ENCODE measurements around the gene NOTO.

DNA sequence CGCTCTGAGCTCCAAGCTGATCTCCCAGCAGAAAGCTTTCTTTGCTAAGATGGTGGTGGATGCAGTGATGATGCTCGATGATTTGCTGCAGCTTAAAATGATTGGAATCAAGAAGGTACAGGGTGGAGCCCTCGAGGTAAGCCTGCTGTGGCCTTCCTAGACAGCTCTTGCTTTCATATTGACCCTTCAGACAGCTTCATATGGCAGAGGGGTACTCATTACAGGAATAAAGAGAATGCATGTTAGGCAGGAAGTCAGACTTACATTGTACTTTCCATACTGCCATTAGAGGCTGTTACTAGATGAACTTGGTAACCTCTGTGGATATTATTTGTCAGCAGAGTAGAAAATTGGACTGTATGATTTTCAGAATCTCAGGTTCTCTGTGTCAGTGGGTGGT, 42.2 kb downstream of the NOTO start:
- TF ChIP-seq, protein P1, sequence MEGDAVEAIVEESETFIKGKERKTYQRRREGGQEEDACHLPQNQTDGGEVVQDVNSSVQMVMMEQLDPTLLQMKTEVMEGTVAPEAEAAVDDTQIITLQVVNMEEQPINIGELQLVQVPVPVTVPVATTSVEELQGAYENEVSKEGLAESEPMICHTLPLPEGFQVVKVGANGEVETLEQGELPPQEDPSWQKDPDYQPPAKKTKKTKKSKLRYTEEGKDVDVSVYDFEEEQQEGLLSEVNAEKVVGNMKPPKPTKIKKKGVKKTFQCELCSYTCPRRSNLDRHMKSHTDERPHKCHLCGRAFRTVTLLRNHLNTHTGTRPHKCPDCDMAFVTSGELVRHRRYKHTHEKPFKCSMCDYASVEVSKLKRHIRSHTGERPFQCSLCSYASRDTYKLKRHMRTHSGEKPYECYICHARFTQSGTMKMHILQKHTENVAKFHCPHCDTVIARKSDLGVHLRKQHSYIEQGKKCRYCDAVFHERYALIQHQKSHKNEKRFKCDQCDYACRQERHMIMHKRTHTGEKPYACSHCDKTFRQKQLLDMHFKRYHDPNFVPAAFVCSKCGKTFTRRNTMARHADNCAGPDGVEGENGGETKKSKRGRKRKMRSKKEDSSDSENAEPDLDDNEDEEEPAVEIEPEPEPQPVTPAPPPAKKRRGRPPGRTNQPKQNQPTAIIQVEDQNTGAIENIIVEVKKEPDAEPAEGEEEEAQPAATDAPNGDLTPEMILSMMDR (IDR thresholded peaks at IDR 0.05; ENCODE audit: extremely low read depth in 1 of 2, insufficient read depth in 1 of 2, low read depth in 1 of 2, low read length in 2 of 2): no peak
- TF ChIP-seq POLR2AphosphoS5 (IDR thresholded peaks at IDR 0.05; ENCODE audit: insufficient read depth, low read depth, low read length): no peak
- no peak for TF ChIP-seq POLR2A (IDR thresholded peaks at IDR 0.05; ENCODE audit: low read depth, low read length)
- TF ChIP-seq, protein P2, sequence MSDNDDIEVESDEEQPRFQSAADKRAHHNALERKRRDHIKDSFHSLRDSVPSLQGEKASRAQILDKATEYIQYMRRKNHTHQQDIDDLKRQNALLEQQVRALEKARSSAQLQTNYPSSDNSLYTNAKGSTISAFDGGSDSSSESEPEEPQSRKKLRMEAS (IDR thresholded peaks at IDR 0.05; ENCODE audit: insufficient read depth, insufficient read length): no peak
- no peak for TF ChIP-seq MYC (IDR thresholded peaks at IDR 0.05; ENCODE audit: low read depth, low read length)
- TF ChIP-seq EZH2 (IDR thresholded peaks at IDR 0.05; ENCODE audit: borderline replicate concordance, low read depth, low read length, severe bottlenecking): no peak
- no peak for TF ChIP-seq JUN (IDR thresholded peaks at IDR 0.05; ENCODE audit: borderline replicate concordance, insufficient read depth, insufficient read length, low read depth)
- no peak for TF ChIP-seq FOS (IDR thresholded peaks at IDR 0.05; ENCODE audit: borderline replicate concordance, insufficient read depth, low read length)
- TF ChIP-seq GATA2 (IDR thresholded peaks at IDR 0.05; ENCODE audit: insufficient read depth, insufficient read length, low read depth, low read length): no peak

All from endothelial cell of umbilical vein (primary cell).